Endothelial cell of umbilical vein (primary cell): ENCODE measurements around the gene FAM50A. TPM values are rescaled to one million over a fixed set of nuclear protein-coding genes. Genes with fewer than 3 reads are reported as not detected.

Experiments
- BruUV-seq: library from RNA; stranded (reverse); fragments of 400-500 nt; replicated peaks from 2 replicates; lab custom pipeline; 2021; lab: Mats Ljungman, UMichigan
- CTCF ChIA-PET: fragments of 300-600, 350-600 bp; sonication (Branson Sonifier 250); formaldehyde crosslinking; loops from one replicate; lab custom pipeline; 2021; ENCODE audit warnings: antibody characterized with exemption, inconsistent platforms; lab: Charles Lee
- POLR2A ChIA-PET: fragments of 300-600, 350-600 bp; sonication (Branson Sonifier 250); formaldehyde crosslinking; loops from one replicate; lab custom pipeline; 2021; ENCODE audit warnings: antibody characterized with exemption, inconsistent platforms; lab: Charles Lee
- DNase-seq: peaks from one replicate; pipeline ENCODE4 v3.0.0-alpha.2; 2011; ENCODE audit warnings: low read depth, low spot score
- FAIRE-seq: peaks from 2 replicates; lab custom pipeline; 2011; peaks lifted over from hg19 to GRCh38; lab: Jason Lieb, UNC
- H2AFZ ChIP-seq: 2 replicates; pipeline ENCODE4 v1.6.0; 2012; ENCODE audit warnings: low read depth, low read length, control low read depth, inconsistent platforms
- H3K27ac ChIP-seq: 2 replicates; pipeline ENCODE4 v1.5.1; 2011; ENCODE audit warnings: low read depth, mild to moderate bottlenecking, control low read depth, low read length, moderate library complexity; ENCODE audit not compliant: insufficient read depth
- H3K27me3 ChIP-seq, 2 experiments: 2 replicates each; pipeline versions ENCODE4 v1.6.0 to v1.6.1; 2011; ENCODE audit warnings: low read length in 2 of 2, mixed read lengths in 1 of 2; ENCODE audit not compliant: control insufficient read depth in 2 of 2, insufficient read depth in 2 of 2
- H3K36me3 ChIP-seq, 2 experiments: 2 replicates in 1 of 2; 3 replicates in 1 of 2; pipeline ENCODE4 v1.5.1; 2011; ENCODE audit warnings: low read length in 2 of 2, mild to moderate bottlenecking in 1 of 2, moderate library complexity in 1 of 2; ENCODE audit not compliant: control insufficient read depth in 2 of 2, insufficient read depth in 2 of 2; ENCODE audit errors: extremely low read depth in 1 of 2
- H3K4me1 ChIP-seq: 3 replicates; pipeline ENCODE4 v1.5.1; 2011; ENCODE audit warnings: mild to moderate bottlenecking, low read length; ENCODE audit not compliant: control insufficient read depth, insufficient read depth; ENCODE audit errors: extremely low read depth
- H3K4me2 ChIP-seq: 2 replicates; pipeline ENCODE4 v1.6.1; 2011; ENCODE audit warnings: low read length, control low read depth, mixed read lengths; ENCODE audit not compliant: insufficient read depth
- H3K4me3 ChIP-seq, 3 experiments: fragments of 200-600 bp in 1 of 3; sonication (generic), shearing (Covaris generic) in 1 of 3; replicated peaks in 1 of 3; 2 replicates each; pipeline ENCODE4 v1.5.1; 2011 to 2016; ENCODE audit warnings: control low read depth in 3 of 3, low read length in 3 of 3, mild to moderate bottlenecking in 2 of 3, inconsistent platforms in 1 of 3, low read depth in 1 of 3, moderate library complexity in 1 of 3; ENCODE audit not compliant: insufficient read depth in 1 of 3
- H3K79me2 ChIP-seq: 2 replicates; pipeline ENCODE4 v1.6.0; 2012; ENCODE audit warnings: low read length, inconsistent platforms; ENCODE audit not compliant: control insufficient read depth, insufficient read depth
- H3K9ac ChIP-seq: replicated peaks from 2 replicates; pipeline ENCODE3; 2011; ENCODE audit warnings: low read length, control low read depth; ENCODE audit not compliant: insufficient read depth; ENCODE audit errors: extremely low read depth
- H3K9me1 ChIP-seq: replicated peaks from 3 replicates; pipeline ENCODE4 v1.6.0; 2011; ENCODE audit warnings: mild to moderate bottlenecking, low read length; ENCODE audit not compliant: control insufficient read depth, insufficient read depth; ENCODE audit errors: extremely low read depth
- H3K9me3 ChIP-seq: replicated peaks from 2 replicates; pipeline ENCODE4 v1.5.1; 2012; ENCODE audit warnings: low read length, inconsistent platforms; ENCODE audit not compliant: control insufficient read depth, insufficient read depth
- H4K20me1 ChIP-seq: replicated peaks from 2 replicates; pipeline ENCODE3; 2011; ENCODE audit warnings: mild to moderate bottlenecking, low read length; ENCODE audit not compliant: control insufficient read depth, insufficient read depth; ENCODE audit errors: extremely low read depth
- EZH2 ChIP-seq: IDR thresholded peaks from 2 replicates; pipeline ENCODE4 v1.6.1; 2012; ENCODE audit warnings: borderline replicate concordance, low read depth, mild to moderate bottlenecking, moderate library complexity, low read length, inconsistent platforms; ENCODE audit not compliant: severe bottlenecking
- FOS ChIP-seq: IDR thresholded peaks from 2 replicates; pipeline ENCODE4 v1.6.1; 2011; ENCODE audit warnings: mild to moderate bottlenecking, low read length, moderate library complexity, borderline replicate concordance; ENCODE audit not compliant: insufficient read depth
- GATA2 ChIP-seq: IDR thresholded peaks from 2 replicates; pipeline ENCODE4 v1.7.0; 2011; ENCODE audit warnings: low read depth, mild to moderate bottlenecking, moderate library complexity, mixed read lengths, low read length; ENCODE audit not compliant: insufficient read length, insufficient read depth
- JUN ChIP-seq: IDR thresholded peaks from 2 replicates; pipeline ENCODE4 v1.6.1; 2011; ENCODE audit warnings: borderline replicate concordance, low read depth; ENCODE audit not compliant: insufficient read length, insufficient read depth
- MAX ChIP-seq: IDR thresholded peaks from 2 replicates; pipeline ENCODE4 v1.6.1; 2011; ENCODE audit not compliant: insufficient read depth, insufficient read length
- MYC ChIP-seq: IDR thresholded peaks from one replicate; pipeline ENCODE4 v1.6.1; 2011; ENCODE audit warnings: mild to moderate bottlenecking, low read depth, low read length
- POLR2A ChIP-seq: IDR thresholded peaks from 2 replicates; pipeline ENCODE4 v1.6.1; 2012; ENCODE audit warnings: low read depth, mild to moderate bottlenecking, control low read depth, low read length
- POLR2AphosphoS5 ChIP-seq: IDR thresholded peaks from 2 replicates; pipeline ENCODE4 v1.6.1; 2012; ENCODE audit warnings: low read depth, mild to moderate bottlenecking, control low read depth, low read length, moderate library complexity; ENCODE audit not compliant: insufficient read depth
- dilution Hi-C: fragments of 300-500 bp; cut with MboI; formaldehyde crosslinking; loops from one replicate; pipeline ENCODE4 v1.15.0; 2019; ENCODE audit warnings: low sequenced_read_pairs; ENCODE audit not compliant: extremely low pct_ligation_motif_present
- intact Hi-C: fragments of 100-400 bp; cut with micrococcal nuclease; formaldehyde crosslinking; loops from one replicate; pipeline ENCODE4 v1.10.0; 2022
- polyA plus RNA-seq, 4 experiments: library from polyadenylated mRNA; depleted of rRNA in 3 of 4; stranded (reverse) in 3 of 4; unstranded in 1 of 4; fragments of >200 nt; gene quantifications; 2 replicates each; pipeline versions ENCODE4 v1.2.1 to v1.2.3, GENCODE V29; 2011 to 2012; ENCODE audit warnings: missing spikeins in 1 of 4
- total RNA-seq: library from RNA; stranded (reverse); gene quantifications from 2 replicates; pipeline ENCODE4 v1.2.3, GENCODE V29; 2021
- TF ChIP-seq, protein P1 (sequence below), 2 donors: IDR thresholded peaks; 1 replicate in 1 of 2; 2 replicates in 1 of 2; pipeline ENCODE4 v1.5.1; 2011; ENCODE audit warnings: low read length in 2 of 2, mild to moderate bottlenecking in 2 of 2, moderate library complexity in 2 of 2, control low read depth in 1 of 2, inconsistent platforms in 1 of 2, low read depth in 1 of 2; ENCODE audit not compliant: insufficient read depth in 1 of 2; ENCODE audit errors: extremely low read depth in 1 of 2

FAM50A gene
- total and polyA plus RNA-seq, 2 donors (not counting 3 experiments of a cell fraction or from before 2014, with no cell fraction given): 75.9 to 123 TPM

GRCh38 chrX:154449618-154450017 lies 5.7 kb downstream of the FAM50A start:
- FAIRE-seq: no peak
- H2AFZ ChIP-seq: no peak overlapping the region
- no peaks in the 10 kb centered on the region for H3K9me3 ChIP-seq
- H3K4me1 ChIP-seq: peaks cover 8% of the 10 kb centered on the region
- no peak for DNase-seq
- H4K20me1 ChIP-seq: no peaks in the 10 kb centered on the region
- no peak for TF ChIP-seq FOS
- TF ChIP-seq MAX: no peak
- TF ChIP-seq GATA2: no peak
- no peak for TF ChIP-seq POLR2AphosphoS5
- TF ChIP-seq JUN: no peak
- TF ChIP-seq, protein P1, sequence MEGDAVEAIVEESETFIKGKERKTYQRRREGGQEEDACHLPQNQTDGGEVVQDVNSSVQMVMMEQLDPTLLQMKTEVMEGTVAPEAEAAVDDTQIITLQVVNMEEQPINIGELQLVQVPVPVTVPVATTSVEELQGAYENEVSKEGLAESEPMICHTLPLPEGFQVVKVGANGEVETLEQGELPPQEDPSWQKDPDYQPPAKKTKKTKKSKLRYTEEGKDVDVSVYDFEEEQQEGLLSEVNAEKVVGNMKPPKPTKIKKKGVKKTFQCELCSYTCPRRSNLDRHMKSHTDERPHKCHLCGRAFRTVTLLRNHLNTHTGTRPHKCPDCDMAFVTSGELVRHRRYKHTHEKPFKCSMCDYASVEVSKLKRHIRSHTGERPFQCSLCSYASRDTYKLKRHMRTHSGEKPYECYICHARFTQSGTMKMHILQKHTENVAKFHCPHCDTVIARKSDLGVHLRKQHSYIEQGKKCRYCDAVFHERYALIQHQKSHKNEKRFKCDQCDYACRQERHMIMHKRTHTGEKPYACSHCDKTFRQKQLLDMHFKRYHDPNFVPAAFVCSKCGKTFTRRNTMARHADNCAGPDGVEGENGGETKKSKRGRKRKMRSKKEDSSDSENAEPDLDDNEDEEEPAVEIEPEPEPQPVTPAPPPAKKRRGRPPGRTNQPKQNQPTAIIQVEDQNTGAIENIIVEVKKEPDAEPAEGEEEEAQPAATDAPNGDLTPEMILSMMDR (IDR thresholded peaks at IDR 0.05; ENCODE audit: extremely low read depth in 1 of 2, insufficient read depth in 1 of 2, low read depth in 1 of 2, low read length in 2 of 2): no peak
- no peak for TF ChIP-seq EZH2
- TF ChIP-seq POLR2A: no peak
- TF ChIP-seq MYC: no peak
- POLR2A ChIA-PET: no interaction called here
- H3K79me2 ChIP-seq: peaks cover 22% of the 10 kb centered on the region
- BruUV-seq: no TSS peak
- H3K4me3 ChIP-seq: no peak overlapping the region
- no peak overlapping the region for H3K27ac ChIP-seq
- CTCF ChIA-PET: no interaction called here
- H3K9me1 ChIP-seq: no peaks in the 10 kb centered on the region
- dilution Hi-C loops: no loop called here
- intact Hi-C loops: no loop called here
- no peaks in the 10 kb centered on the region for H3K27me3 ChIP-seq
- H3K4me2 ChIP-seq: no peak overlapping the region
- no peak overlapping the region for H3K9ac ChIP-seq
- peaks cover 0 to 28% of the 10 kb centered on the region in 2 experiments for H3K36me3 ChIP-seq
